Neural crest cell (in vitro differentiated cells): ENCODE results near the gene POU2F1. TPM values are rescaled to one million over a fixed set of nuclear protein-coding genes. Genes with fewer than 3 reads are reported as not detected.

Source experiments
- DNase-seq: peaks from one replicate; pipeline ENCODE4 v3.0.0; 2021; ENCODE audit warnings: low read depth, mixed read lengths, low spot score
- H3K27ac Mint-ChIP-seq: one replicate; pipeline ENCODE4 v1.8.0; 2021; ENCODE audit warnings: mild to moderate bottlenecking, mixed read lengths; ENCODE audit not compliant: unreplicated experiment
- H3K27me3 Mint-ChIP-seq: 2 replicates; pipeline ENCODE4 v1.8.0; 2021; ENCODE audit warnings: low read depth, mild to moderate bottlenecking, mixed read lengths
- H3K36me3 Mint-ChIP-seq: 2 replicates; pipeline ENCODE4 v1.8.0; 2021; ENCODE audit warnings: low read depth, mild to moderate bottlenecking, mixed read lengths
- H3K4me1 Mint-ChIP-seq: 2 replicates; pipeline ENCODE4 v1.8.0; 2021; ENCODE audit warnings: mixed read lengths
- H3K4me3 Mint-ChIP-seq: one replicate; pipeline ENCODE4 v1.8.0; 2021; ENCODE audit warnings: mild to moderate bottlenecking, mixed read lengths
- H3K9me3 Mint-ChIP-seq: 2 replicates; pipeline ENCODE4 v1.8.0; 2021; ENCODE audit warnings: mixed read lengths
- total RNA-seq: library from RNA; stranded (reverse); gene quantifications from 2 replicates; pipeline ENCODE4 v1.2.1, GENCODE V29; 2021
- TF ChIP-seq, protein P1 (sequence below): fragments of 200-600 bp; sonication (generic); conservative IDR thresholded peaks from 2 replicates; pipeline ENCODE4 v1.5.0; 2021; ENCODE audit warnings: antibody characterized with exemption, mild to moderate bottlenecking

POU2F1 gene
- total RNA-seq, 1 donor from 2014 or later = 40.1 TPM

GRCh38 chr1:167289075-167289442, 68.4 kb downstream of the POU2F1 start:
- peaks cover 5% of the 10 kb centered on the region for H3K36me3 Mint-ChIP-seq
- H3K9me3 Mint-ChIP-seq = peaks cover 3% of the 10 kb centered on the region

DNA sequence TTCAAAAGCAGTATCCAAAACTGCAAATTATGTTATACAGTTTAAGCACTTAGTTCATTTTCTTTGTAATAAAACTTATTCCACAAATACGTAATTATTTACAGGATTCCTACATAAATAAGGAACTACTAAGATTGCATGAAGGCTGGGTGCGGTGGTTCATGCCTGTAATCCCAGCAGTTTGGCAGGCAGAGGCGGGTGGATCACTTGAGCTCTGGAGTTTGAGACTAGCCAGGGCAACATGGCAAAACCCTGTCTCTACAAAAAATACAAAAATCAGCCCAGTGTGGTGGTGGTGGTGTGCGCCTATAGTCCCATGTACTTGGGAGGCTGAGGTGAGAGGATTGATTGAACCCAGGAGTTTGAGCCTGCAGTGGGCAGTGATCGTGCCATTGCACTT, 69.3 kb downstream of the POU2F1 start:
- no peak overlapping the region for H3K4me3 Mint-ChIP-seq
- H3K4me1 Mint-ChIP-seq = peaks cover 6% of the 10 kb centered on the region
- no peaks in the 10 kb centered on the region for H3K27me3 Mint-ChIP-seq
- H3K9me3 Mint-ChIP-seq = peaks cover 6% of the 10 kb centered on the region
- DNase-seq = no peak
- H3K36me3 Mint-ChIP-seq = peaks cover 5% of the 10 kb centered on the region
- no peak overlapping the region for H3K27ac Mint-ChIP-seq
- TF ChIP-seq, protein P1, sequence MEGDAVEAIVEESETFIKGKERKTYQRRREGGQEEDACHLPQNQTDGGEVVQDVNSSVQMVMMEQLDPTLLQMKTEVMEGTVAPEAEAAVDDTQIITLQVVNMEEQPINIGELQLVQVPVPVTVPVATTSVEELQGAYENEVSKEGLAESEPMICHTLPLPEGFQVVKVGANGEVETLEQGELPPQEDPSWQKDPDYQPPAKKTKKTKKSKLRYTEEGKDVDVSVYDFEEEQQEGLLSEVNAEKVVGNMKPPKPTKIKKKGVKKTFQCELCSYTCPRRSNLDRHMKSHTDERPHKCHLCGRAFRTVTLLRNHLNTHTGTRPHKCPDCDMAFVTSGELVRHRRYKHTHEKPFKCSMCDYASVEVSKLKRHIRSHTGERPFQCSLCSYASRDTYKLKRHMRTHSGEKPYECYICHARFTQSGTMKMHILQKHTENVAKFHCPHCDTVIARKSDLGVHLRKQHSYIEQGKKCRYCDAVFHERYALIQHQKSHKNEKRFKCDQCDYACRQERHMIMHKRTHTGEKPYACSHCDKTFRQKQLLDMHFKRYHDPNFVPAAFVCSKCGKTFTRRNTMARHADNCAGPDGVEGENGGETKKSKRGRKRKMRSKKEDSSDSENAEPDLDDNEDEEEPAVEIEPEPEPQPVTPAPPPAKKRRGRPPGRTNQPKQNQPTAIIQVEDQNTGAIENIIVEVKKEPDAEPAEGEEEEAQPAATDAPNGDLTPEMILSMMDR = no peak

More at GRCh38 chr1:167289075-167289442, 68.4 kb downstream of the POU2F1 start:
- TF ChIP-seq, protein P1 = no peak
- H3K4me3 Mint-ChIP-seq = no peak overlapping the region
- H3K4me1 Mint-ChIP-seq = peaks cover 6% of the 10 kb centered on the region
- H3K27me3 Mint-ChIP-seq = no peaks in the 10 kb centered on the region
- no peak for DNase-seq
- no peak overlapping the region for H3K27ac Mint-ChIP-seq

- TF ChIP-seq, protein P1 = no peak
- Mint-ChIP-seq H3K9me3 (peaks cover 6% of the 10 kb centered on the region), H3K27me3 (no peaks in the 10 kb centered on the region), H3K27ac (no peak overlapping the region), H3K4me3 (no peak overlapping the region), H3K4me1 (peaks cover 15% of the 10 kb centered on the region), H3K36me3 (peaks cover 7% of the 10 kb centered on the region)
- DNase-seq = no peak
These were observed 71.0 kb downstream of the POU2F1 start for GRCh38 chr1:167291539-167292185.

GRCh38 chr1:167292216-167292615, 71.5 kb downstream of the POU2F1 start:
- Mint-ChIP-seq H3K4me1 (peaks cover 18% of the 10 kb centered on the region), H3K36me3 (peaks cover 7% of the 10 kb centered on the region), H3K27me3 (no peaks in the 10 kb centered on the region), H3K4me3 (no peak overlapping the region), H3K27ac (no peak overlapping the region), H3K9me3 (peaks cover 6% of the 10 kb centered on the region)
- TF ChIP-seq, protein P1 = no peak
- no peak for DNase-seq

GRCh38 chr1:167293057-167293456, 72.4 kb downstream of the POU2F1 start:
- Mint-ChIP-seq H3K36me3 (peaks cover 7% of the 10 kb centered on the region), H3K27ac (no peak overlapping the region), H3K27me3 (no peaks in the 10 kb centered on the region), H3K4me1 (peaks cover 25% of the 10 kb centered on the region), H3K4me3 (no peak overlapping the region), H3K9me3 (peaks cover 6% of the 10 kb centered on the region)
- no peak for DNase-seq
- TF ChIP-seq, protein P1 = no peak
